ENCODE data around the gene MAPK10.

MAPK10 gene

DNA sequence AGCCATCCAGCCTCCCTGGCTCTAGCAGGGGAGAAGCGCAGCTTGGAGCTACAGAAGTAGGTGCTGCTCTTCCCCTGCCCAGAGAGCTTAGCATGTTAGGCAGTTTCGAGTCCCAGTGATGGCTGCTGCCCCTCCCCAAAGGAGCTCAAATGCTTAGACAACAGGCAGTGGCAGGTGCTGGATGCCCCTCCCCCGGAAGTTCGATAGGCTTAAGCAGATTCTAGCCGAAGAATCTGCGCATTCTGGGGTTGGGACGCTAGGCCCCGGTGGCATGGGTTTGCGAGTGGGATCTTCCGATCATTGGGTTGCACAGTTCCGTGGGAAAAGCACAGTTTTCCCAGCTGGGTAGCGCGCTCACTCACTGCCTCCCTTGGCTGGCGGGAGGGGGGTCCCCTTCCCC lies 117.2 kb downstream of the MAPK10 start:
- Histone ChIP-seq H3K27ac (no peak overlapping the region), H3K9me3 (ENCODE audit: severe bottlenecking) (no peaks in the 10 kb centered on the region), H3K36me3 (no peaks in the 10 kb centered on the region), H3K4me3 (ENCODE audit: low read depth, low read length) (no peak overlapping the region), H3K27me3 (ENCODE audit: insufficient read depth, low read depth, severe bottlenecking) (no peaks in the 10 kb centered on the region)
- no peak for TF ChIP-seq CTCF (IDR thresholded peaks at IDR 0.05; ENCODE audit: low read depth, low read length)
- DNase-seq, result peak; percentile 14

DNA sequence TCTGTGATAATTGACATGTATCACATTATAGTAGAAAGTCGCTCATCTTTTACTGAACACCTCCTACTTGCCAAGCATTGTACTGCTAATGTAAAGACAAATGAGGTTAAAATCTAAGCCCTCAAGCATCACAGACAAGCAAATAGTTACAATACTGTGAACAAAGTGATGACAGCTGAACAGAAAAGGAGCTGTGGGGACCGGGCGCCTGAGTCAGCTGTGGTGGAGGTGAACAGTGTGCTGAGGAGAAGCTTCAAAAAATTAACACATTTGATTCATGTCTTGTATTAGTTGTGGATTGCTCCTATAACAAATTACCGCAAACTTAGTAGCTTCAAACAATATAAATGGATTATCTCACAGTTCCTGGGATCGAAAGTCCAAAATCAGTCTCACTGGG lies 124.3 kb downstream of the MAPK10 start:
- no peak for DNase-seq
- H3K27ac ChIP-seq, result no peak overlapping the region
- no peaks in the 10 kb centered on the region for H3K9me3 ChIP-seq (ENCODE audit: severe bottlenecking)
- H3K27me3 ChIP-seq (ENCODE audit: insufficient read depth, low read depth, severe bottlenecking), result no peaks in the 10 kb centered on the region
- TF ChIP-seq CTCF (IDR thresholded peaks at IDR 0.05; ENCODE audit: low read depth, low read length), result no peak
- H3K4me3 ChIP-seq (ENCODE audit: low read depth, low read length), result no peak overlapping the region
- no peaks in the 10 kb centered on the region for H3K36me3 ChIP-seq

GRCh38 chr4:86233681-86234080 lies 126.2 kb downstream of the MAPK10 start:
- H3K36me3 ChIP-seq, result no peaks in the 10 kb centered on the region
- H3K4me3 ChIP-seq (ENCODE audit: low read depth, low read length), result no peak overlapping the region
- no peaks in the 10 kb centered on the region for H3K27me3 ChIP-seq (ENCODE audit: insufficient read depth, low read depth, severe bottlenecking)
- no peak overlapping the region for H3K27ac ChIP-seq
- DNase-seq, result no peak
- no peaks in the 10 kb centered on the region for H3K9me3 ChIP-seq (ENCODE audit: severe bottlenecking)
- TF ChIP-seq CTCF (IDR thresholded peaks at IDR 0.05; ENCODE audit: low read depth, low read length), result no peak

DNA sequence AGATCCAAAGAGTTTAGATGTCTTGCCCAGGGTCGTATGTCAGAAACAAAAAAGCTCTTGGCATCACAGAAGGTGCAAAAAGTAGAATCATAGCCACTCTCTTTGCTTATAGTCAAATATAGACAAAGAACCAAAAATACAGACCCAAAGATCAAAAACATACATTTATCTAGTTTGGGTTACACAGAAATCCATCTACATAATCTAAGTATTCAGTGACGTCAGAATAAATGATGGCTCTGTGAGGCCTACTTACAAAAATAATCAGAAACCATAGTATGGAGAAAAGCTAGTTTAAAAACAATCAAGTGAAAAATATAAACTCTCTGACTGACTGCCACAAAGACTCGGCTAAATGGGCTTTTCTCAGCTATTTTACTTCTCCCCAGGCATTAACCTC lies 126.8 kb downstream of the MAPK10 start:
- no peaks in the 10 kb centered on the region for H3K27me3 ChIP-seq (ENCODE audit: insufficient read depth, low read depth, severe bottlenecking)
- no peak overlapping the region for H3K4me3 ChIP-seq (ENCODE audit: low read depth, low read length)
- no peak for DNase-seq
- no peak for TF ChIP-seq CTCF (IDR thresholded peaks at IDR 0.05; ENCODE audit: low read depth, low read length)
- H3K36me3 ChIP-seq, result no peaks in the 10 kb centered on the region
- no peak overlapping the region for H3K27ac ChIP-seq
- H3K9me3 ChIP-seq (ENCODE audit: severe bottlenecking), result no peaks in the 10 kb centered on the region

DNA sequence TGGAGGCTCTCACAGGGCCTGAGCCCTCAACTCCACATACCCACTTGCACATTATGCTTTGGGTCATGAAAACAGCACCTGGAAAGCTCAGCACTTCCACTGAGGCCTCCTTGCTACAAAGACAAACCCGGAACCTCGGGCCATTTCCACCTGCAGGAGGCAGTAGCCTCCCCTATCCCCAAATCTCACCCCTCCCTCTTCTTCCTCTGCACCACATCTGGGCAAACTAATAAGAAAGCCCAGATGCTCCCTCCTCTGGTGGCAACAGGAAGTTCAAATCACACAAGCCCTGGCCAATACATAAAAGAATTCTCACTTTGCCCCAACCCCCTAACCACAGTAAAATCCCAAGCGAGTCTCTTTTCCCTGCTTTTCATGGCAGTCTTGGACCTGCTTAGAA lies 136.4 kb downstream of the MAPK10 start:
- peak; percentile 27; the same call in 1 of the 2 replicates for TF ChIP-seq CTCF (IDR thresholded peaks at IDR 0.05; ENCODE audit: low read depth, low read length)
- Histone ChIP-seq H3K36me3 (no peaks in the 10 kb centered on the region), H3K4me3 (ENCODE audit: low read depth, low read length) (no peak overlapping the region), H3K27ac (no peak overlapping the region), H3K9me3 (ENCODE audit: severe bottlenecking) (no peaks in the 10 kb centered on the region), H3K27me3 (ENCODE audit: insufficient read depth, low read depth, severe bottlenecking) (no peaks in the 10 kb centered on the region)
- peak; percentile 24 for DNase-seq

- no peak for DNase-seq
- Histone ChIP-seq H3K27me3 (ENCODE audit: insufficient read depth, low read depth, severe bottlenecking) (no peaks in the 10 kb centered on the region), H3K27ac (no peak overlapping the region), H3K36me3 (no peaks in the 10 kb centered on the region), H3K4me3 (ENCODE audit: low read depth, low read length) (no peak overlapping the region), H3K9me3 (ENCODE audit: severe bottlenecking) (no peaks in the 10 kb centered on the region)
- no peak for TF ChIP-seq CTCF (IDR thresholded peaks at IDR 0.05; ENCODE audit: low read depth, low read length)
Observed at GRCh38 chr4:86221002-86221401, 138.9 kb downstream of the MAPK10 start.
